ENCODE measurements around the gene NKX1-1. TPM values are rescaled to one million over a fixed set of nuclear protein-coding genes. Genes with fewer than 3 reads are reported as not detected.

NKX1-1 gene
- total RNA-seq, 1 donor from 2014 or later = not detected

DNA sequence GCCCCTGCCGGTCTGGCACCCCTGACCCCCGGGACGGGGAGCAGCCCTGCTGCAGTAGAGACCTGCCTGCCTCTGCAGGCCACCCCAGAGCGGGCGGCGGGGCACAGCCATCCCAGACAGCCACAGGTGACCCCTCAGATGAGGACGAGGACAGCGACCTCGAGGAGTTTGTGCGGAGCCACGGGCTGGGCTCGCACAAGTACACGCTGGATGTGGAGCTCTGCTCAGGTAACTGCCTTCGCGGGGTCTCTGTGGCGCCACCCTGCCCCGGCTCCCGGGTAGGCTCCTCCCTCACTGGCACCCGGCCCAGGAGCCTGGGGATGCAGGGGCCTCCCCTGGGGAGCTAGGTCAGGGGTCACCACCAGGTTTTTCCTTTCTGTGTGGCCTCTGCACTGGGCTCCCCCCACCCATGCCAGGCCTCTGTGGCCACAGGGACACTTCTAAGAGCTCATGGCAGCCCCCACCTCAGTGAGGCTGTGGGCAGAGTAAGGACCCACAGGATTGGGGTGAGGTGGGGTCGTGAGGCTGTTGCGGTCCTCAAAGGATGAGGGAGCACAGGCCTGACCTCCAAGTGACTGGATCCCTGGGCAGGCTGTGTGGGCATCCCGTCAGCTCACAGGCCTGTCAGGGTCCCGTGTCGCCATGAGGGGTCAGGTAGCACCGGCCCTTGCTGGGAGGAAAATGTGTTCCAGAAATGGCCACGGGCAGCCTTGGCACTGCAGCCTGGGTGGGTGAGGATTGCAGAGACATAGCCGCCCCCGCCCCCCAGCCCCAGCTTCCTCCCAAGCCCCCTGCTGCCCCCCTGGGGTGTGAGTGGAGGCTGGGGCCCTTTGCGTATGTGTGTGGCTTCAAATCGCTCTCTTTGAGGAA is 52.8 kb downstream of the NKX1-1 start:
- no peaks in the 10 kb centered on the region for H3K9me3 Mint-ChIP-seq (ENCODE audit: unreplicated experiment)
- no peak for DNase-seq (ENCODE audit: low spot score)
- H3K27ac Mint-ChIP-seq (ENCODE audit: unreplicated experiment) = no peak overlapping the region
- H3K36me3 Mint-ChIP-seq (ENCODE audit: low read depth, unreplicated experiment) = peaks cover 11% of the 10 kb centered on the region
- TF ChIP-seq, protein P1, sequence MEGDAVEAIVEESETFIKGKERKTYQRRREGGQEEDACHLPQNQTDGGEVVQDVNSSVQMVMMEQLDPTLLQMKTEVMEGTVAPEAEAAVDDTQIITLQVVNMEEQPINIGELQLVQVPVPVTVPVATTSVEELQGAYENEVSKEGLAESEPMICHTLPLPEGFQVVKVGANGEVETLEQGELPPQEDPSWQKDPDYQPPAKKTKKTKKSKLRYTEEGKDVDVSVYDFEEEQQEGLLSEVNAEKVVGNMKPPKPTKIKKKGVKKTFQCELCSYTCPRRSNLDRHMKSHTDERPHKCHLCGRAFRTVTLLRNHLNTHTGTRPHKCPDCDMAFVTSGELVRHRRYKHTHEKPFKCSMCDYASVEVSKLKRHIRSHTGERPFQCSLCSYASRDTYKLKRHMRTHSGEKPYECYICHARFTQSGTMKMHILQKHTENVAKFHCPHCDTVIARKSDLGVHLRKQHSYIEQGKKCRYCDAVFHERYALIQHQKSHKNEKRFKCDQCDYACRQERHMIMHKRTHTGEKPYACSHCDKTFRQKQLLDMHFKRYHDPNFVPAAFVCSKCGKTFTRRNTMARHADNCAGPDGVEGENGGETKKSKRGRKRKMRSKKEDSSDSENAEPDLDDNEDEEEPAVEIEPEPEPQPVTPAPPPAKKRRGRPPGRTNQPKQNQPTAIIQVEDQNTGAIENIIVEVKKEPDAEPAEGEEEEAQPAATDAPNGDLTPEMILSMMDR (IDR thresholded peaks at IDR 0.05; ENCODE audit: unreplicated experiment) = no peak
- H3K4me1 Mint-ChIP-seq (ENCODE audit: unreplicated experiment) = peaks cover 8% of the 10 kb centered on the region
- H3K4me3 Mint-ChIP-seq (ENCODE audit: unreplicated experiment) = no peak overlapping the region
- peaks cover 10% of the 10 kb centered on the region for H3K27me3 Mint-ChIP-seq (ENCODE audit: unreplicated experiment)

Other genes starting within 250 kb of the NKX1-1 start
- 0.97 TPM for gene SPON2, start 233.9 kb downstream of the NKX1-1 start, total RNA-seq (ENCODE audit: unreplicated experiment)
- 165 TPM for gene CTBP1, start 157.3 kb downstream of the NKX1-1 start, total RNA-seq (ENCODE audit: unreplicated experiment)
- gene MAEA, start 116.6 kb downstream of the NKX1-1 start, total RNA-seq (ENCODE audit: unreplicated experiment) = 68.2 TPM
- gene UVSSA, start 59.2 kb downstream of the NKX1-1 start, total RNA-seq (ENCODE audit: unreplicated experiment) = 22.1 TPM